NCI-H345 treated with DMSO at 0.1 percent for 48 hours (cell line): Measurements from ENCODE around the gene STIL.

Source experiments
- DNase-seq: peaks from one replicate; lab custom pipeline; 2025; ENCODE audit not compliant: unreplicated experiment; lab: John Stamatoyannopoulos, UW

Gene STIL

DNA sequence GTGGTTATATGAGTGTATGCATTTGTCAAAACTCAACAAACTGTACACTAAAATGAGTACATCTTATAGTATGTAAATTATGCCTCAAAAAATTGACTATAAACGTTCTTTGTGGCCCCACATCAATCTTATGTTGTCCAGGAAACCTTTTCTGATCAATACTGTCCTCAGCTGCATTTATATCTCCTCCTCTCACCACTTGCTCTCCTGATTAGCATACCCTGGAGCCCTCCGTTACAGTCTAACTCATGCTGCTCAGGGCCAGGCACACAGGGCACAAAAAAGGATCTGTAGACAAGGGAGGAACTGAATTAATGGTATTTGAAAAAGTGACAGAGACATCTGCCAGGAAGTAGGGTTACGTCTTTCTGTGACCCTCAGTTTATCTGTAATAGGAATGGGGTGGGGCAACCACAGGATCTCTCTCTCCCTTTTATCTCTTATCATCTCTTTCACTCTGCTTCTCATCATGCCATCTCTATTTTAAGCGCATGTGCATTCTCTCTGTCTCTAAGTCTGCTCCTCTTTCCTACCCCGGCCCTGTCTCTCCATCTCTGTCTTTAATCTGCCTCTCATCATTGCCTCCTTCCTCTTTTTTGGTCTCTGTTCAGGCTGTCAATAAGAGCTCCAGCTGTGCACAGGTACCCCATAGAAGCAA lies 74.9 kb downstream of the STIL start:
- DNase-seq = no peak

DNA sequence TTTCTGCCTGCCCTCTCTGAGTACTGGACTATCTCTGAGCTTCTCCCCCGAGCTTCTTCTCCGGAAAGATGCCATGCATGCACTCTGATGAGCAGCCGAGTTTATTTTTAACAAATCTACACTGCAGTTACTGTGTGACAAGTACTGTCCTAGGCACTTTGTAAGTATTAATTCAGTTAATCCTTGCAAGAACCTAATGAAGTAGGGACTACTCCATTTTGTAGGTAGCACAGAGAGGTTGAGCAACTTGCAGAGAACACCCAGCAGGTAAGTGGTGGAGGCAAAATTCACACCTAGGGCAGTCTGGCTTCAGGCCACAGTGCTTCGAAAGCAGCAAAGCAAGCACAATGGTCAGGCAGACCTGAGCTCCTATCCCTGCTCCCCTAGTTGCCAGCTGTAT lies 78.1 kb downstream of the STIL start:
- DNase-seq = no peak

GRCh38 chr1:47235241-47235681 lies 78.7 kb downstream of the STIL start:
- DNase-seq = no peak

DNA sequence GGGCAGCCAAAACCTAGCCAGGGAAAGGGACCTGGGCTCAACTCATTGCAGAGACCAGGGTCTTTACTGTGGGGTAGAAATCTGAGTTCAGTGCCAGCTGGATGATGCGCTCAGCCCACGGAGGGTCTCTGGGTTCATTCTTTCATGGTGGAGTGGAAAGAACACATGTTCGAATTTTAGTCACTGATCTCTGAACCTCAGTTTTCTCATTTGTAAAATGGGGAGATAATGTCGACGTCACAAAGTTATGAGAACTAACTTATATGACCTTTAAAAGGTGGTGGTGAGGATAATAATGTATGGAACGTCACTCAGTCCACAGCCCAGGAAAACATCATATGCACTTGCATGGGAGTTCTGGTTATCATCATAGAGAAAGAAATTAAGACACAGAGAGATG lies 80.8 kb downstream of the STIL start:
- DNase-seq = no peak

DNA sequence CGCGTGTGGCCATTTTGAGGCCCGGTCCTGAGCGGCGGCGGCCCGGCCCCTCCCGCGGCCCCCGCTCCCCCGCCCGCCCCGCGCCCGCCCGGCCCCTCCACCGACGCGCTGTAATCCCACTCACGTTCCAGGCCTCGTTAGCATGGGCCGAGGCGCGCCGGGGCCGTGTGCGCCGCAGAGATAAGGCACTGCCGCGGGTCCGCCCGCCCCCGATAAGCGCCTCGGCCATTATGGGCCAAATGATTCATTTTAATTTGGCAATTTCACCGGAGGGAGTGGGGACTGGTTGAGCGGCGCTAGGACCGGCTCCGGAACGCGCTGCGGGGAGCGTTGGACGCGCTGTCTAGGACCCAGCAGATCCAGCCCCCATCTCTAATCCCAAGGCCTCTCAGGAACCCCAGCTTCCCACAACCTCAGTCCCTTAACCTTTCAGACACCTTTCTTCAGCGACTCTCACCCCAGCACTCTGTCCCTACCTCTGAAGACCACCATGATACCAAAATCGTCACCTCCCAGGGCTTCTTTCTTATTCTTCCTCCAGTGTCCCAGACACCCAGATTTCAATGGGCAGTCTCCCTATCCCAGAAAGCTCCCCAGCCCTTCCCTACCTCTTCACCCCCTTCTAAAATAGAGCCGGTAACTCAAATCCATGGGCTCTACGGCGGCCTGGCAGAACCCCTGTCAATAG lies 81.6 kb downstream of the STIL start, which contains the start of gene TAL1:
Gene TAL1 (minus strand): TSS at position 39 of the 688 bp plus-strand sequence. CDS start 6,337 bp downstream, outside the sequence.
- DNase-seq = no peak

DNA sequence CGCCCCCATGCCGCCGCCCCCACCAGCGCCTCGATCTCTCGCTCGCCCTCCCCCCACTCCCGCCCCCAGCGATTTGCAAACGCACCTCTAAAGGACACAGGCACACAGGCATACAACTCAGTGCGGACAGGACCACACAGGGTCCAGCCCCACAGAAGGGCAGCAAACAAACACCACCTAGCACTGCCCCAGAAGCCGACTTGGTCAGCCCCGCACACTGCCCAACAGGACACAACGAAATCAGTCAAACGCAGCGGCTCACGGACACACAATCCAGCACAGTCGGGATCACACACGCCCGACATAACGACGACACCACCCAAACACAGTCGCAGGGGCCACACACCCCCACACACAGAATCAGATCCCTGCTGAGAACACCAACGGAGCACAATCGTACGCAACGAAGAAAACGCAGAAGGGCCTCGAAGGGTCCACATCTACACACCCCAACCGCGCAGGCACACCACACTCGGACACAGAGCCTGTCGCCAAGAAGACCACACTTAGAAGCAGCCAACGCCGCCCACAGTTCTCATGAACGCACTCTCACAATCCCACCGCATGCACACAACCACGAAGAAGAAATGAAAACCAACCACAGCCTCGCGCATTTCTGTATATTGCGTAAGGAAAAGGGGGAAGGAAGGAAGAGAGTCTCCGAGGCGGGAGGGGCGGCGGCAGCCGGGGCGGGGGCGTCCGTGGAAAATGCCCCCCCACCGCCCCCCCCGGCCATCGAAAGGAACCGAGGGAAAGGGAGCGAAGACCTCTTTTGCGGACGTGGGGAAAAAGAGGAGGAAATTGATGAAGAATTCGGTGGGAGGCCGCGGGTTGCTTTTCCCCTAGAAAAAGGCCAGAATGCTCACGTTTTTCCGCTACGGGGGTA lies 82.4 kb downstream of the STIL start:
- DNase-seq = no peak

GRCh38 chr1:47230692-47231300 lies 83.2 kb downstream of the STIL start:
- DNase-seq = no peak

- DNase-seq = no peak
Observed at GRCh38 chr1:47229886-47230691, 83.9 kb downstream of the STIL start.

- no peak for DNase-seq
Observed at GRCh38 chr1:47229031-47229885, 84.7 kb downstream of the STIL start.

GRCh38 chr1:47228644-47229030 lies 85.3 kb downstream of the STIL start:
- no peak for DNase-seq

DNA sequence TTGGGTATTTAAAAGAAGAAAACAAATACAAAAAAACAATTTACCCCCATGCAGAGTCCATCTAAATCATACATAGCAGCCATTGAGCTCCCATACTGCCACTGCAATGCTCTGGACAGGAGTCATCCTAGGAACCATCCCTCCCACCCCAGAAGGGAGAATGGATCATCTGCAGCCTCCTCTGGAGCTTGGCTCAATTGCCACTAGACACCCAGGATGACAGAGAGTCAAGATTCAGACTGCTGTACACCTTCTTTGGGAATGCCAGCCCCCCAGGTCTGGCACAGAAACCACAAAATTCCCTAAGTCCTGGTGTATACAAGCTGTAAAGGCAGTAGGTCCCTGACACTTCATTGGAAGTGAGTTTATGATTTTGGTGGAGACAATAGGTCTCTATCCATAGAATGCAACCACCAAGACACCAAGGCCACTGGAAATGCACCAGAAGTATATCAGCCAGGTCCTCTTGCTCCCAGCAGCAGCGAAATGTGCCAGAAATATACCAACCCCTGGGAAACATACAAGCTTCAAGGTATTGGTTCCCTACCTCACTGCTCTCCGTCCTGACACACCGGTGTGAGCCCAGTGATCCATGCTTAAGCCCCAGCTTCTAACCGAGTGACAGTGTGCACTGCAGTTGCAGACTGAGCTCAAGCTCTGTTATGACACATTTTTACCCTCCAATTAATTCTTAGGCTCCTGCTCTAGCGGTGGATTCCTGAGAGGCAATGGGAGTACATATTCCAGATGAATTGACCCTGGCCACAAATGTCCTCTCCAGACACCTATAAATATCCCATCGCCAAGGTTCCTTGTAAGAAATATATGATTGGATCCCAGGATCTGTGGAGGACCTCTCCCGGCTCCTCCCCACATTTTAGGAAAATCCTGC lies 86.4 kb downstream of the STIL start:
- no peak for DNase-seq

DNA sequence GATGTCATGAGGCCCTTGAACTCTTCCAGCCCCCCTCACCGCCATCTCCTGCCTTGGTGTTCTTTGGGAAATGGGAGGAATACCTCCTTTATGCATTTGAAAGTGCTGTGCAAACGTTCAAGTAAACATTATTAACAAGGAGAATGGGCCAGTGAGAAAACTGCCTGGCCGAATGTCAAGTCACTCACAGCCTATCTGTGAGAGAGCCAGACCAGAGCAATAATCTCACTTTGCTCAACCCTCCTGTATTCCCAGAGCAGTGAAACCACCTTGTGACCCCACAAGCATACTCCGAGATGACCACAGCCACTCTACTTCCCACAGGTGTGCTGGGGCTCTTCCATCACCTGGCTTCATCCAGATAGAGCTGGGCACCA lies 87.1 kb downstream of the STIL start:
- no peak for DNase-seq

- no peak for DNase-seq
Observed at GRCh38 chr1:47226121-47226838, 87.7 kb downstream of the STIL start.

DNA sequence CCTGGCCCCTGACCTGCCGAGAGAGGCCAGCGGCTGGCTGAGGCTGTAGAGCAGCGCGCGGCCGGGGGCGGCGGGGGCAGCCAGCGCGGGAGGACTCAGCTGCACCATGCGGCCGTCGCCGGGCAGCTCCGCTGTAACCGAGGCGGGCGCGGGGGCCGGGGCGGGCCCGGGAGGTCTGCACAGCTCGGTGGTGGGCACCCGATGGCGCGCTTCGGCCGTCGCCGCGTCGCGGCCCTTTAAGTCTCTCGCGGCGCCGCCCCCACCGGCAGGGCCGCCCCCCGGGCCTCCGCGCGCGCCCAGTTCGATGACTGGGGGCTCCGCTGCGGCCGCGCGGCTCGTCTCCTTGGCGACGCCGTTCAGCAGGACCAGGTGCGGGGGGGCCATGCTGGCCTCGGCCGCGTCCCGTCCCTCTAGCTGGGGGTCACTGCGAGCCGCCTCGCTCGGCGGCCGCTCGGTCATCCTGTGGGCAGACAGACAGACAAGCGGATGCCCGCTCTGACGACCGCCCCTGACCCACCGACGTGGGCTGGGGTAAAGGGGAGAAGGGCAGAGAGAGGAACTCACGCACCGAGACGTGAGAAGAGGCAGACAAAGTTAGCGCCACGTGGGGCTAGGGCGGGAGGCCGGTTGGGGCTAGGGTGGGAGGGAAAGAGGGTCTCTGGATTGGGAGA lies 88.4 kb downstream of the STIL start:
- no peak for DNase-seq

DNA sequence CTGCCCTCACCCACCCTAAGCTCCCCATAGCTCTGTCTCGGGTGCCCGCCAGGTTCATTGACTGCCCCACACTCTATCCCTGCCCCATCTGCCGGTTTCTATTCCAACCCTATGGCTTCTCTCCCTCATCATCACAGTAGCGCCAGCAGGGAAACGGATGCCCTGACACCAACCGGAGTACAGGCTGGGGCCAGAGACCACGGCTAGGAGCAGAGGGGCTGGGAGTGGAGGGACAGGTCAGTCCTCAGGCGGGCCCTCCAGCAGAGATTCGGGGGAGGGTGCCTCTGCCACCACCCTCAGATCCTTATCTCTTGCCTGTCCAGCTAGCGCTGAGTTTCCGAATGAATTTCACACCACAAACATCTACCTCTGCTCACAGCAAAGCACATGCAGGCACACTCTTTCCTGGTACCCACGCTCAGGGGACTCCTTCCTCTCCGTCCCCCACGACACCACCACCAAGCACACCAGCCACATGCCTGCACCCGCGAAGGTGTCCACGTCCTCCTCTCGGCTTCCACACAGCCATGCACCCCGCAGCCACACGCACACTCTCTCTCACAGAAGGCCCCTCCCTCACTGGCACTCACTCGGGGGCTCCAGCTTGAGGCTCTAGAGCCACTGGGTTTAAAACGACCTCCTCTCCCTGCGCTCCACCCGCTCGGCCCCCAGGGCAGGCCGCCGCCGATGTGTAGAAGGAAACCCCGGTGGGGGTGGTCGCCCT lies 89.1 kb downstream of the STIL start:
- DNase-seq = no peak

DNA sequence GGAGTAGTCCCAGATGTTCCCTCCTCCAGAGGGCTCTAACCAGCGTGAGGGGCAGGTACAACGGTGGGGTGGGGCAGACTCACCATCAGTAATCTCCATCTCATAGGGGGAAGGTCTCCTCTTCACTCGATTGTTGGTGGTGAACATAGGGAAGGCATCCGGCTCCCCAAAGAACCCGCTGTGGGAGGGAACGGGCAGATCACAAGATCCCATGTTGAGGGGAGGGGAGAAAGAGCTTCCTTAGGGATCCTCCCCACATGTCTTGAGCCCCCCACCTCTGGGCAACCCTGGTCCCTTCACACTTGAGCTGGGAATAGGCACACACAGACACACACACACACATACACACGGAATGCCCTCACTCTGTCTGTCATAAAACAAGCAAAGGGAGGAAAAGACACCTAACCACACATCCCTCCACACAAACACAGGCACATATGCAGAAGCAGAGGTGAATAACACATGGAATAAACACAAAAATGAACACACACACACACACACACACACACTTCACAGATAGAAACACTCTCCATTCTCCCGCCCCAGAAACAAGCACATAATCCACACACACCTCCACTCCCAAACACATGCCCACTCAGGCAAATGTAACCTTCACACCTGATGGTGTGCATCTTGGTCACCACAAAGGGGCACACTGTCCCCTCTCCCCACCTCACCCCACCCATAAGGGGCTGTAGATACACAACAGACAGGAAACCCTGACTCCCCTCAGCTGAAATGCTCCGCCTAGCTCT lies 89.8 kb downstream of the STIL start:
- no peak for DNase-seq
